DND-41 (cell line): ENCODE measurements around the gene RGS5.
"Not testable (repeated sequence)": the region's sequence is repeated elsewhere in the genome, so short reads cannot be mapped to it uniquely, and the experiment has no call there.

Source experiments
- ATAC-seq: fragments of 200-7000 bp; cut with Tn5 transposase; 3 replicates; pipeline ENCODE4 v1.9.1; 2021; ENCODE audit warnings: low read depth; ENCODE audit not compliant: insufficient read depth
- DNase-seq: peaks from one replicate; pipeline ENCODE4 v3.0.0-alpha.2; 2020
- H2AFZ ChIP-seq: 2 replicates; pipeline ENCODE4 v1.6.0; 2012; ENCODE audit warnings: low read depth, low read length
- H3K27ac ChIP-seq: 2 replicates; pipeline ENCODE4 v1.5.1; 2012; ENCODE audit warnings: low read length, inconsistent platforms
- H3K27me3 ChIP-seq: fragments of 200-600 bp; sonication (generic); 2 replicates; pipeline ENCODE4 v1.6.0; 2012; ENCODE audit warnings: low read length, mild to moderate bottlenecking, inconsistent platforms; ENCODE audit not compliant: insufficient read depth, poor library complexity
- H3K36me3 ChIP-seq: 2 replicates; pipeline ENCODE4 v1.5.1; 2012; ENCODE audit warnings: low read length, inconsistent platforms; ENCODE audit not compliant: insufficient read depth
- H3K4me1 ChIP-seq: 2 replicates; pipeline ENCODE4 v1.5.1; 2012; ENCODE audit warnings: mild to moderate bottlenecking, low read length; ENCODE audit not compliant: insufficient read depth
- H3K4me2 ChIP-seq: 2 replicates; pipeline ENCODE4 v1.6.0; 2012; ENCODE audit warnings: mild to moderate bottlenecking, moderate library complexity, low read length, inconsistent platforms; ENCODE audit not compliant: insufficient read depth
- H3K4me3 ChIP-seq, 2 experiments: fragments of 200-600 bp in 1 of 2; shearing (Covaris generic) in 1 of 2; 2 replicates each; pipeline ENCODE4 v1.5.1; 2012 to 2016; ENCODE audit warnings: inconsistent platforms in 2 of 2, low read length in 2 of 2, mild to moderate bottlenecking in 2 of 2, low read depth in 1 of 2, moderate library complexity in 1 of 2
- H3K79me2 ChIP-seq: 2 replicates; pipeline ENCODE4 v1.6.0; 2012; ENCODE audit warnings: low read length, inconsistent platforms; ENCODE audit not compliant: insufficient read depth
- H3K9ac ChIP-seq: 2 replicates; pipeline ENCODE4 v1.6.0; 2012; ENCODE audit warnings: low read depth, mild to moderate bottlenecking, inconsistent platforms, low read length, moderate library complexity
- H3K9me3 ChIP-seq: 2 replicates; pipeline ENCODE4 v1.5.1; 2012; ENCODE audit warnings: low read length, moderate library complexity, mild to moderate bottlenecking, inconsistent platforms; ENCODE audit not compliant: insufficient read depth, severe bottlenecking
- H4K20me1 ChIP-seq: 2 replicates; pipeline ENCODE4 v1.6.0; 2012; ENCODE audit warnings: low read length; ENCODE audit not compliant: insufficient read depth
- EZH2 ChIP-seq: IDR thresholded peaks from 3 replicates; pipeline ENCODE4 v1.6.1; 2012; ENCODE audit warnings: borderline replicate concordance, low read depth, mild to moderate bottlenecking, moderate library complexity, low read length, inconsistent platforms; ENCODE audit not compliant: severe bottlenecking
- TF ChIP-seq, protein P1 (sequence below): IDR thresholded peaks from 2 replicates; pipeline ENCODE4 v1.5.1; 2012; ENCODE audit warnings: borderline replicate concordance, low read length, moderate library complexity, mild to moderate bottlenecking; ENCODE audit not compliant: poor library complexity, severe bottlenecking; ENCODE audit errors: extremely low read depth

The RGS5 gene

GRCh38 chr1:163241746-163242145 lies 39.0 kb upstream of the RGS5 start:
- H3K4me3 ChIP-seq: no peak overlapping the region

GRCh38 chr1:163240705-163241104 lies 38.0 kb upstream of the RGS5 start:
- ATAC-seq: no peak
- Histone ChIP-seq H3K4me1 (no peaks in the 10 kb centered on the region), H3K36me3 (no peaks in the 10 kb centered on the region), H3K27ac (no peak overlapping the region), H4K20me1 (no peaks in the 10 kb centered on the region), H3K9ac (no peak overlapping the region), H3K9me3 (no peaks in the 10 kb centered on the region), H3K27me3 (no peaks in the 10 kb centered on the region), H3K79me2 (no peaks in the 10 kb centered on the region), H3K4me3 (no peak overlapping the region), H3K4me2 (no peak overlapping the region), H2AFZ (no peak overlapping the region)
- no peak for TF ChIP-seq EZH2
- TF ChIP-seq, protein P1, sequence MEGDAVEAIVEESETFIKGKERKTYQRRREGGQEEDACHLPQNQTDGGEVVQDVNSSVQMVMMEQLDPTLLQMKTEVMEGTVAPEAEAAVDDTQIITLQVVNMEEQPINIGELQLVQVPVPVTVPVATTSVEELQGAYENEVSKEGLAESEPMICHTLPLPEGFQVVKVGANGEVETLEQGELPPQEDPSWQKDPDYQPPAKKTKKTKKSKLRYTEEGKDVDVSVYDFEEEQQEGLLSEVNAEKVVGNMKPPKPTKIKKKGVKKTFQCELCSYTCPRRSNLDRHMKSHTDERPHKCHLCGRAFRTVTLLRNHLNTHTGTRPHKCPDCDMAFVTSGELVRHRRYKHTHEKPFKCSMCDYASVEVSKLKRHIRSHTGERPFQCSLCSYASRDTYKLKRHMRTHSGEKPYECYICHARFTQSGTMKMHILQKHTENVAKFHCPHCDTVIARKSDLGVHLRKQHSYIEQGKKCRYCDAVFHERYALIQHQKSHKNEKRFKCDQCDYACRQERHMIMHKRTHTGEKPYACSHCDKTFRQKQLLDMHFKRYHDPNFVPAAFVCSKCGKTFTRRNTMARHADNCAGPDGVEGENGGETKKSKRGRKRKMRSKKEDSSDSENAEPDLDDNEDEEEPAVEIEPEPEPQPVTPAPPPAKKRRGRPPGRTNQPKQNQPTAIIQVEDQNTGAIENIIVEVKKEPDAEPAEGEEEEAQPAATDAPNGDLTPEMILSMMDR: no peak
- no peak for DNase-seq

More at GRCh38 chr1:163241746-163242145, 39.0 kb upstream of the RGS5 start:
- no peak for DNase-seq
- H3K4me2 ChIP-seq: no peak overlapping the region
- TF ChIP-seq, protein P1: no peak
- TF ChIP-seq EZH2: no peak
- H4K20me1 ChIP-seq: no peaks in the 10 kb centered on the region
- H3K36me3 ChIP-seq: no peaks in the 10 kb centered on the region
- ATAC-seq: no peak
- H3K9ac ChIP-seq: no peak overlapping the region
- no peaks in the 10 kb centered on the region for H3K79me2 ChIP-seq
- no peaks in the 10 kb centered on the region for H3K4me1 ChIP-seq
- H3K27ac ChIP-seq: no peak overlapping the region
- H3K9me3 ChIP-seq: no peaks in the 10 kb centered on the region
- no peak overlapping the region for H2AFZ ChIP-seq
- no peaks in the 10 kb centered on the region for H3K27me3 ChIP-seq

DNA sequence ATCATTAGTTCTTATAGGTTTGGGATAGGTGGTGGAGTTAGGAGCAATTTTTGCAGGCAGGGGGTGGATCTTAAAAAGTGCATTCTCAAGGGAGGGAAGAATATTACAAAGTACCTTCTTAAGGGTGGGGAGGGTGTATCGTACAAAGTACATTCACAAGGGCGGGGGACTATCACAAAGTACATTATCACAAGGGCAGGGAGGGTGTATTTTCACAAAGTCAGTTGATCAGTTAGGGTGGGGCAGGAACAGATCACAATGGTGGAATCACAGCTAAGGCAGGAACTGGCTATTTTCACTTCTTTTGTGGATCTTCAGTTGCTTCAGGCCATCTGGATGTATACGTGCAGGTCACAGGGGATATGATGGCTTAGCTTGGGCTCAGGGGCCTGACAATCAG lies 30.9 kb upstream of the RGS5 start:
- not testable (repeated sequence) for H4K20me1 ChIP-seq, H3K4me3 ChIP-seq, H3K4me2 ChIP-seq, H3K4me1 ChIP-seq, H3K27ac ChIP-seq, H2AFZ ChIP-seq, DNase-seq, H3K9me3 ChIP-seq, H3K9ac ChIP-seq, H3K27me3 ChIP-seq, H3K36me3 ChIP-seq, H3K79me2 ChIP-seq, ATAC-seq

GRCh38 chr1:163231385-163231784 lies 28.7 kb upstream of the RGS5 start:
- Histone ChIP-seq H3K4me2 (no peak overlapping the region), H3K27me3 (no peaks in the 10 kb centered on the region), H2AFZ (no peak overlapping the region), H3K36me3 (no peaks in the 10 kb centered on the region), H3K79me2 (no peaks in the 10 kb centered on the region), H4K20me1 (no peaks in the 10 kb centered on the region), H3K9me3 (no peaks in the 10 kb centered on the region), H3K4me1 (no peaks in the 10 kb centered on the region), H3K4me3 (no peak overlapping the region), H3K9ac (no peak overlapping the region), H3K27ac (no peak overlapping the region)
- DNase-seq (no peak), ATAC-seq (no peak)
- TF ChIP-seq, protein P1: no peak
- no peak for TF ChIP-seq EZH2
